HG03575 (cell line): ENCODE measurements around the gene TECPR2.
"Not testable (repeated sequence)": the region's sequence is repeated elsewhere in the genome, so short reads cannot be mapped to it uniquely, and the experiment has no call there.

Experiments used
- ATAC-seq: cut with Tn5 transposase; IDR thresholded peaks from one replicate; pipeline ENCODE4 v1.9.1; 2021; ENCODE audit not compliant: unreplicated experiment, insufficient number of reproducible peaks, low FRiP score; ENCODE audit errors: extremely low read depth

TECPR2 gene

GRCh38 chr14:102362545-102363181 is at the start of gene TECPR2, which contains the start of gene CINP:
Gene TECPR2, plus strand, starts transcription at chr14:102362941. Its CDS starts 13,781 bp downstream, at chr14:102376722.
Gene CINP, minus strand, starts transcription at chr14:102362890. Its CDS starts 39 bp downstream, at chr14:102362851.
- ATAC-seq = no peak

DNA sequence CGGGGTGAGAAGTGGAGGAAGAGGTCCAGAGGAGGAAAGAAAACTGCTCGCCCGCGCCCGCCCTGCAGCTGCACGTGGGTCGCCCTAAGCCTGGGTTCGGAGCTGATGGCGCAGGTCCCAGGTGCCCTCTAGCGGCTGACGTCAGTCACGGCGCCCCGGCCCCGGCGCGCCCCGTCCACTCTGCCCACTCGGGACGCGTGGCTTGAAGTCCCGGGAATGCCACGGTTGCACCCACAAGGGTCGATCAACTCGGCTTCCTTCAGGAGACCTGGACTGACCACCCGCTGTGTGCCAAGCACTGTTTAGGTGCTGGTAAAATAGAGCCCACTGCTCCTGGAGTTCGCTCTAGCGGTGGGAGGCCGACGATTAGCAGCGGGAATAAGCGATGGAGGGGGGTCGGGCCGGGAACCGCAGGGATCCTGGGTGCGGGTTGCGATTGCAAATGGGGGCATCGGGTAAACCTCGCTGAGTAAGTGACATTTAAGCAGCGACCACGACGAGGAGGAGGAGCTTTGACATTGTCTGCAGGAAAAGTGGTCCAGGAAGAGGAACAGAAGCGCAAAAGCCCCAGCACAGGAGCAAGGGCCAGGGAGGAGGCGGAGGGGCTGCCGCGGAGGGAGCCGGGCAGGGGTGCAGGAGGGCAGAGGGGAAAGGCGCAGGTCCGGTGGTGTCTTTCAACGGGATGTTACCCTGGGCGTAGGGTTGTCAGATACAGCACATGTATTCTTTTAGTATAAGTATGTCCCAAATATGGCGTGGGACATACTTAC is 48.3 kb upstream of the TECPR2 start:
- ATAC-seq = no peak

DNA sequence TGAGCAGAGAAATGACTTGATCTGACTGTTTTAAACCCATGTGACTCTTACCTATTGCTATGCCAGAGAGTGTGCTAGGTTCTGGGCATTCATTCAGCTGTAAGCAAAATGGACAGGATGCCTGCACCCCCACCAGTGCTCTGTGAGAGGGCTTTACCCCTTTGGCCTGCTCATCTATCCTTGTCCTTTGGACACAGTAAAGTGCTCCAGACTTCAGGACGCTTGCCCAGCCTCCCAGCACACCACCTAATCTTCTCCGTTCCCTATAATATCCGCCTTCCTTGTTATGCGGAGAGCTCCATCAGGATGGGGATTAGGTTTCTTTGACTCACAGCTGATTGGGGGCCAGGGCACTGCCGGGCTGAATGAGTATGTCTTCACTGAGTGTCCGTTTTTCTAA is 47.6 kb upstream of the TECPR2 start:
- ATAC-seq = no peak

GRCh38 chr14:102316338-102316742 is 46.4 kb upstream of the TECPR2 start:
- no peak for ATAC-seq

GRCh38 chr14:102316743-102317563 is 45.8 kb upstream of the TECPR2 start:
- peak; percentile 38 for ATAC-seq

DNA sequence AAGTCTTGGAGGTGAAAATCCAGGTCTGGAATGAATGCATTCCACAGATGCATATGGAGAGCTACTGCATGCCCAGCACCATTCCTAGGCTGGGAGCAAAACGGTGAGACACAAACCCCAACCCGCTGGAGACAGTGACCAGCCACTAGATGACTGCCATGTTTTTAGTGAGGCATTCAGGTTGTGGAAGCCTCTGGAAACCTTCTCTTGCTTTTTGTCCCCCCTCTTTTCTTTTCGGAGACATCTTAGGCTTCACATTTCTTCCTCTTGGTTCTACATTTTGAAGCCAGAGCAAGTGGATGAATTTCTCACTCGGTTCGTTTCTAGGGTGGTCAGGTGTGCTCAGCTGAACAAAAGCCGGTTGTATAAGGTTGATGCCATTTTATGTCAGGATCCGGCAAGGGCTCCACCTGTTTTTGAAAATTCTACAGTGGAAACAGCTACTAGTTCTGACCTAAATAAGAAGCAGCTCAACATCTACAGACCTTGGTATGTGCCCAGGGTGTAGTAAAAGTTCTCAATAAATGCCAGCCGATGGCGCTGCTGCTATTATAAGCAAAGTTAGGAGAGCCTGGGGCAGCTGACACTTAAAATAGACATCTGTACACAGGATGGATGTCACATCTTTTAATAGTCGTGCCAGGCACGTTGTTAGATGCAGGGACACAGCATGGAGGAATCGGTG is 45.0 kb upstream of the TECPR2 start:
- ATAC-seq = no peak

- ATAC-seq = no peak
Observed at GRCh38 chr14:102318781-102319276, 43.9 kb upstream of the TECPR2 start.

DNA sequence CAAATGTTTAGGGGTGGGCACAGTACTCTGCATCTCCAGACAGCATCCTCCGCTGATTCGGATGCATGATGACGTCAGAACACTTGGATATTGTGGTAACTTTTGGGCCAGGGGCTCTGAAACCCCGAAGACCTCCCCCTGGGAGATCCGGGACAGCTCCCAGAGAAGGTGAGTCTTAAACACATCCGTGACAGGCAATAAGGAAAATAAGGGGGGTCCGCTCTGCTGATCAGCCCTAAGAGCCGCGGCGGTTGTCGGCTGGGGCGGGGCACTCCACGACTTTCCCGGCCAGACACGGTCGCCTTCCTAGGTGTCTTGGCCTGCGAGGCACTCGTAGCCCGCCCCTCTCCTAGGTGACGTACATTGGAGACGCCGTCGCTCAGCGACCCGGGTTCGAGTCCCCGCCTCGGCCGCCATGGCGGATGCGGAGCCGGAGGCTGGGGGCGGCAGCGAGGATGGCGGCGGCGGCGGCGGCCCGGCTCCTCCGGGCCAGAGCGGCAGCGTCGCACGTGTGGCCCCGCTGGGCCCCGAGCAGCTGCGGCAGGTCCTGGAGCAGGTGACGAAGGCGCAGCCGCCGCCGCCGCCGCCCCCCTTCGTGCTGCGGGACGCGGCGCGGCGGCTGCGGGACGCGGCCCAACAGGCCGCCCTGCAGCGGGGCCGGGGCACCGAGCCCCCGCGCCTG is 43.2 kb upstream of the TECPR2 start, which contains the start of gene ZNF839:
ZNF839 (plus strand) TSS at position 396 of the 682 bp plus-strand sequence; CDS start at position 416, 20 bp downstream.
- no peak for ATAC-seq

GRCh38 chr14:102320033-102320660 is 42.6 kb upstream of the TECPR2 start:
- ATAC-seq = no peak

GRCh38 chr14:102320671-102321455 is 41.9 kb upstream of the TECPR2 start:
- ATAC-seq = no peak

- no peak for ATAC-seq
Observed at GRCh38 chr14:102321456-102322422, 41.0 kb upstream of the TECPR2 start.

DNA sequence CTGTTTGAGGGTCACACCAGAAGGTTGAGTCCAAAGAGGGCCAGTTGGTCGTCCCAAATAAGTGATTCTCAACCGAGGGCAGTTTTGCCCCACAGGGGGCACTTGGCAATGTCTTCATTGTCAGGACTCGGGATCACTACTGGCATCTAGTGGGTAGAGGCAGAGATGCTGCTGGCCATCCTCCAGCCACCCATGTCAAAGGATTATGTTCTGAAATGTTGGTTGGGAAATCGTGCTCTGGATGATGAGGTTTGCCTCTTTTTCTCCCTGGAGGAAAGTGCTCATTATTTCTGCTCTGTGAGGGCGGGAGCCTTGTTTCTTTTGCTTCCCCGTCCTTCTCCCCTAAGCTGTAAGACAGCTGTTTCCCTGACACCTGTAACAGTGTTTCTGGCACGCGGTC is 39.6 kb upstream of the TECPR2 start:
- ATAC-seq = no peak

DNA sequence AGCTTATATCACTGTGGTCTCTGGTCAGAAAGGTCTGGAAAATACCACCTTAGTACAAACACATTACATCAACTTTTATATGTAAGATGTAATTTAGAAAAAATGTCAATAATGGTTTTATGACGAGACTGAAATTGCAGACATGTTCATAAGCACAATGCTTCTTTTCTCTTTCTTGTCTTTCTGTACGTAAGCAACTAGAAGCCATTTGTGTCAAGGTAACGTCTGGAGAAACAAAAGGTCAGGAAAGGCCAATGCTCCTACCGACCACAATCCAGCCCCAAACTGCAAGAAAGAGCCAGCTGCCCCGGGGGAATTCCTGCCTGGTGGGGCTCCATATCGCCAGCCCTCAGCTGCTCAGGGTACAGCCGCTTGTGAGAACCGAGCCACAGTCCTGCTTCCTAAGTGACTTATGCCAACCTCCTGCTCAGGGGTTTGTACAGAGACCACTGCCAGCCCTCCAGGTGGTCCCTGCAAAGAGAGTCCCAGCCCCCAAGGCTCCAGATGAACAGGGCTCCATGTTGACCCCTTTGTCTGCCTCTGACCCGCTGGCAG is 36.9 kb upstream of the TECPR2 start:
- no peak for ATAC-seq

DNA sequence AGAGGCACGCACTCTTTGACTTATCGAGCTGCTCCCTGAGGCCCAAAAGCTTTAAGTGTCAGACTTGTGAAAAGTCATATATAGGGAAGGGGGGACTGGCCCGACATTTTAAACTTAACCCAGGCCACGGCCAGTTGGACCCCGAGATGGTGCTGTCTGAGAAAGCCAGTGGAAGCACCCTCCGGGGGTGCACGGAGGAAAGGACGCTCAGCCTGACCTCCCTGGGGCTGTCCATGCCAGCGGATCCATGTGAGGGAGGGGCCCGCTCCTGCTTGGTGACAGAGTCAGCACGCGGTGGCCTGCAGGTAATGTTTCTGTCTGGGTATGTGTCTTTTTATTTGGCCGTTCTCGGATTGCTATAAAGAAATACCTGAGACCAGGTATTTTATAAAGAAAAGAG is 36.2 kb upstream of the TECPR2 start:
- no peak for ATAC-seq

DNA sequence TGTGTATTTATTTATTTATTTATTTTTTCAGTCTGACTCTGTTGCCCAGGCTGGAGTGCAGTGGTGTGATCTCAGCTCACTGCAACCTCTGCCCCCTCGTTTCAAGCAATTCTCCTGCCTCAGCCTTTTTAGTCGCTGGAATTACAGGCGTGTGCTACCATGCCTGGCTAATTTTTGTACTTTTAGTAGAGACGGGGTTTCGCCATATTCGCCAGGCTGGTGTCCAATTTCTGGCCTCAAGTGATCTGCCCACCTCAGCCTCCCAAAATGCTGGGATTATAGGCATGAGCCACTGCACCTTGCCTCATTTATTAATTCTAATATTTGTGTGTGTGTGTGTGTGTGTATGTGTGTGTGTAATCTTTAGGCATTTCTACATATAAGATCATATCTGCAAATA is 33.4 kb upstream of the TECPR2 start:
- not testable (repeated sequence) for ATAC-seq

- no peak for ATAC-seq
Observed at GRCh38 chr14:102330806-102331205, 31.9 kb upstream of the TECPR2 start.
